K562 (cell line): ENCODE data around the gene PTCH1. TPM values are rescaled to one million over a fixed set of nuclear protein-coding genes. Genes with fewer than 3 reads are reported as not detected.

Experiments used
- ATAC-seq: fragments of 200-7000 bp; cut with Tn5 transposase; 3 replicates; pipeline ENCODE4 v1.9.1; 2020; ENCODE audit warnings: moderate library complexity
- BruUV-seq: library from RNA; stranded (reverse); fragments of 400-500 nt; replicated peaks from 2 replicates; lab custom pipeline; 2021; lab: Mats Ljungman, UMichigan
- CTCF ChIA-PET: fragments of 300-600 bp; formaldehyde crosslinking; extraction: SDS; loops from one replicate; lab custom pipeline; 2021; ENCODE audit warnings: low intra/inter-chr PET ratio; lab: Yijun Ruan, JAX
- POLR2A ChIA-PET: fragments of 300-600, 350-650 bp; sonication (Branson Sonifier 250); formaldehyde crosslinking; extraction: SDS; loops from one replicate; lab custom pipeline; 2021; ENCODE audit warnings: antibody characterized with exemption, inconsistent platforms; lab: Yijun Ruan, JAX
- DNase-seq, 4 experiments: peaks; one replicate each; pipeline versions ENCODE4 v3.0.0 to v3.0.0-alpha.2; 2011 to 2018; ENCODE audit warnings: low spot score in 3 of 4, mixed read lengths in 3 of 4; ENCODE audit errors: extremely low read depth in 1 of 4
- FAIRE-seq: peaks from 2 replicates; lab custom pipeline; 2011; peaks lifted over from hg19 to GRCh38; lab: Jason Lieb, UNC
- H2AFZ ChIP-seq: 2 replicates; pipeline ENCODE4 v1.6.0; 2011; ENCODE audit warnings: low read depth, low read length, control low read depth, inconsistent platforms
- H3K27ac ChIP-seq: fragments of 200-600 bp; 3 replicates; pipeline ENCODE4 v1.8.0; 2011; ENCODE audit warnings: low read depth, mild to moderate bottlenecking, control low read depth, inconsistent platforms, low read length, moderate library complexity, mixed read lengths; ENCODE audit errors: extremely low read depth
- H3K27me3 ChIP-seq, 2 experiments: fragments of 300-600 bp in 1 of 2; 2 replicates in 1 of 2; 3 replicates in 1 of 2; pipeline versions ENCODE4 v1.6.0 to v1.8.0; 2011; ENCODE audit warnings: inconsistent platforms in 2 of 2, low read length in 2 of 2, mild to moderate bottlenecking in 1 of 2, mixed read lengths in 1 of 2, moderate library complexity in 1 of 2; ENCODE audit not compliant: control insufficient read depth in 2 of 2, insufficient read depth in 2 of 2
- H3K36me3 ChIP-seq: fragments of 300-600 bp; 3 replicates; pipeline ENCODE4 v1.8.0; 2011; ENCODE audit warnings: mild to moderate bottlenecking, low read length, inconsistent platforms; ENCODE audit not compliant: control insufficient read depth, insufficient read depth
- H3K4me1 ChIP-seq, 2 experiments: fragments of 200-600 bp in 1 of 2; replicated peaks in 1 of 2; 2 replicates in 1 of 2; 3 replicates in 1 of 2; pipeline versions ENCODE4 v1.5.1 to v1.8.0; 2011; ENCODE audit warnings: inconsistent platforms in 2 of 2, low read length in 2 of 2, mild to moderate bottlenecking in 1 of 2, mixed read lengths in 1 of 2, moderate library complexity in 1 of 2; ENCODE audit not compliant: control insufficient read depth in 2 of 2, insufficient read depth in 2 of 2
- H3K4me2 ChIP-seq: 2 replicates; pipeline ENCODE4 v1.6.1; 2011; ENCODE audit warnings: low read length, control low read depth, inconsistent platforms, mixed read lengths; ENCODE audit not compliant: insufficient read depth
- H3K4me3 ChIP-seq: fragments of 200-600 bp; sonication (generic), shearing (Covaris generic); 2 replicates; pipeline ENCODE4 v1.5.1; 2016; ENCODE audit warnings: control low read depth, inconsistent platforms
- H3K79me2 ChIP-seq: fragments of 200-600 bp; 3 replicates; pipeline ENCODE4 v1.8.0; 2011; ENCODE audit warnings: low read length, inconsistent platforms; ENCODE audit not compliant: control insufficient read depth, insufficient read depth
- H3K9ac ChIP-seq, 2 experiments: 2 replicates each; pipeline versions ENCODE4 v1.6.0 to v1.6.1; 2011; ENCODE audit warnings: low read depth in 2 of 2, low read length in 2 of 2, control low read depth in 1 of 2, inconsistent platforms in 1 of 2, mild to moderate bottlenecking in 1 of 2, mixed read lengths in 1 of 2; ENCODE audit not compliant: insufficient read depth in 1 of 2
- H3K9me1 ChIP-seq: one replicate; pipeline ENCODE4 v1.6.0; 2011; ENCODE audit warnings: inconsistent platforms, mild to moderate bottlenecking, low read length, moderate library complexity; ENCODE audit not compliant: control insufficient read depth, insufficient read depth
- H3K9me3 ChIP-seq: replicated peaks from 2 replicates; pipeline ENCODE4 v1.5.1; 2011; ENCODE audit warnings: low read depth, low read length, inconsistent platforms; ENCODE audit not compliant: control insufficient read depth, insufficient read depth
- H4K20me1 ChIP-seq: replicated peaks from 2 replicates; pipeline ENCODE4 v1.6.1; 2011; ENCODE audit warnings: low read length, inconsistent platforms, mixed read lengths; ENCODE audit not compliant: control insufficient read depth, insufficient read depth
- MTA2 ChIP-seq: fragments of 450-650 bp; IDR thresholded peaks from 2 replicates; pipeline ENCODE4 v1.6.1; 2016; ENCODE audit warnings: low read depth
- WGBS: fragments of 100-300 bp; shearing (Covaris generic); methylation state at CpG from one replicate; pipeline ENCODE4 v1.1.6; 2016; ENCODE audit warnings: low coverage, mixed read lengths; ENCODE audit not compliant: insufficient coverage; ENCODE audit errors: missing lambda C conversion rate; 5-methylcytosine and 5-hydroxymethylcytosine counted together
- in situ Hi-C: fragments of 300-500 bp; cut with MboI; formaldehyde crosslinking; loops from 4 replicates; pipeline ENCODE4 v1.15.0; 2018; ENCODE audit warnings: inconsistent platforms, mixed read lengths
- intact Hi-C: fragments of 100-400 bp; cut with micrococcal nuclease; formaldehyde crosslinking; loops from 2 replicates; pipeline ENCODE4 v1.14.2; 2022
- polyA plus RNA-seq, 8 experiments: library from polyadenylated mRNA; depleted of rRNA in 4 of 8; stranded (reverse) in 5 of 8; unstranded in 3 of 8; fragments of >200 nt; fragmentation: Nextera tagmentation in 2 of 8; fragmentation: Illumina TruSeq in 1 of 8; extraction: Ambion mirVana in 2 of 8; extraction: Trizol in 1 of 8; gene quantifications; 2 replicates each; pipeline versions ENCODE4 v1.2.1 to v1.2.3, GENCODE V29; 2011 to 2014; ENCODE audit warnings: inconsistent platforms in 1 of 8, missing spikeins in 1 of 8
- total RNA-seq, 7 experiments: library from RNA; depleted of rRNA in 6 of 7; stranded (reverse); fragments of >200 nt in 6 of 7; fragmentation: Illumina TruSeq in 2 of 7; extraction: Trizol in 2 of 7; gene quantifications; 2 replicates each; pipeline versions ENCODE4 v1.2.1 to v1.2.3, GENCODE V29; 2011 to 2021; ENCODE audit warnings: low replicate concordance in 1 of 7
- TF ChIP-seq, protein P1 (sequence below): IDR thresholded peaks from 2 replicates; pipeline ENCODE4 v1.6.1; 2012; ENCODE audit warnings: low read depth, low read length, improper control_type of control experiment, borderline replicate concordance
- TF ChIP-seq, protein P2 (sequence below): fragments of 450-650 bp; IDR thresholded peaks from 2 replicates; pipeline ENCODE4 v1.6.1; 2016; ENCODE audit warnings: missing biosample characterization, missing genetic modification characterization
- TF ChIP-seq, protein P3 (sequence below), 2 experiments: fragments of 200-800 bp in 1 of 2; sonication (Bioruptor generic) in 1 of 2; sonication (generic) in 1 of 2; formaldehyde crosslinking in 1 of 2; IDR thresholded peaks in 1 of 2; conservative IDR thresholded peaks in 1 of 2; 2 replicates each; pipeline versions ENCODE4 v1.5.0 to v1.6.1; 2016 to 2020; ENCODE audit warnings: missing compliant biosample characterization in 1 of 2, missing genetic modification characterization in 1 of 2, missing genetic modification reagents in 1 of 2

The PTCH1 gene
- total and polyA plus RNA-seq, 9 of the 15 experiments (the other 6 are each of a cell fraction or from before 2014, with no cell fraction given): 0.70 to 9.9 (median 3.8) TPM

DNA sequence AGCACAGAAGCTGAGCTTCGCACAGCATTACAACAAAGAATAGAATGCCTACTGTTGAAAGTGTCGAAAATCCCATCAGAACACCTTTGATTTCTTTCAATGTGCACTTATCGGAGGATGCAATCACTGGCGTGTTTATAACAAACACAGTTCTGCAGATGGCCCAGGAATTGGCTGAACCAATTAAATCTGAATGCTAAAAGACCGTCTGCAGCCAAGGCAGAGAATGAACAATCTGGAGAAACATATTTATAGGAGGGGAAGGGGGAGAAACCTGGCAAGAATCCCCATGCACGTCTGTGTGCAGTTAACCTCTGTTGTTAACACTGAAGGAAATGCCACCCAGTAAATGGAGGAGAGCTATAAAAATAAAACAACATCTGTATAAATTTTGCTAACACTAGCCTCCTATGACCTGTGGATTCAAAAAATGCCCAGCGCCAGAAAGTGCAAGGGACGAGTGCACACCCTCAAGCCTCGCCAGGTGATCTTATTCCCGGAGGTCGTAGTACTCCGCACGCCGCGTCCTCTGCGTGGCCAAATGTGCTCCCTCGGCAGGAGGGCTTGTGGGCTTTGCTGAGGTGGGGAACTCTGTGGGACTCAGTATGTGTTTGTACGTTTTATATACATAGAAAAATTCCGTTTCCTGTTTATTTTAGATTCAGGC lies 56.8 kb downstream of the PTCH1 start:
- FAIRE-seq (no peak), ATAC-seq (no peak), DNase-seq (no peak)
- Histone ChIP-seq H3K9me3 (no peaks in the 10 kb centered on the region), H3K4me1 (peaks cover 24 to 28% of the 10 kb centered on the region in 2 experiments), H3K36me3 (peaks cover 59% of the 10 kb centered on the region; the same call in 2 of the 3 replicates), H4K20me1 (no peaks in the 10 kb centered on the region), H3K79me2 (no peaks in the 10 kb centered on the region), H3K9me1 (no peaks in the 10 kb centered on the region), H3K9ac (no peak overlapping the region), H2AFZ (no peak overlapping the region), H3K4me2 (no peak overlapping the region), H3K27me3 (no peaks in the 10 kb centered on the region), H3K4me3 (no peak overlapping the region), H3K27ac (no peak overlapping the region)
- intact Hi-C loops: no loop called here
- 88% methylated on average over 19 of the region's 19 CpGs for WGBS
- CTCF ChIA-PET: no interaction called here
- POLR2A ChIA-PET: interaction anchor here (0.6 kb wide), 1 partner anchor 26 kb away, joined by 4 read pairs; no protein-coding TSS in a partner anchor
- in situ Hi-C loops: no loop called here
- TF ChIP-seq, protein P1, sequence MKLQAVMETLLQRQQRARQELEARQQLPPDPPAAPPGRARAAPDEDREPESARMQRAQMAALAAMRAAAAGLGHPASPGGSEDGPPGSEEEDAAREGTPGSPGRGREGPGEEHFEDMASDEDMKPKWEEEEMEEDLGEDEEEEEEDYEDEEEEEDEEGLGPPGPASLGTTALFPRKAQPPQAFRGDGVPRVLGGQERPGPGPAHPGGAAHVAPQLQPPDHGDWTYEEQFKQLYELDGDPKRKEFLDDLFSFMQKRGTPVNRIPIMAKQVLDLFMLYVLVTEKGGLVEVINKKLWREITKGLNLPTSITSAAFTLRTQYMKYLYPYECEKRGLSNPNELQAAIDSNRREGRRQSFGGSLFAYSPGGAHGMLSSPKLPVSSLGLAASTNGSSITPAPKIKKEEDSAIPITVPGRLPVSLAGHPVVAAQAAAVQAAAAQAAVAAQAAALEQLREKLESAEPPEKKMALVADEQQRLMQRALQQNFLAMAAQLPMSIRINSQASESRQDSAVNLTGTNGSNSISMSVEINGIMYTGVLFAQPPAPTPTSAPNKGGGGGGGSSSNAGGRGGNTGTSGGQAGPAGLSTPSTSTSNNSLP: no peak
- TF ChIP-seq MTA2: no peak
- TF ChIP-seq, protein P2, sequence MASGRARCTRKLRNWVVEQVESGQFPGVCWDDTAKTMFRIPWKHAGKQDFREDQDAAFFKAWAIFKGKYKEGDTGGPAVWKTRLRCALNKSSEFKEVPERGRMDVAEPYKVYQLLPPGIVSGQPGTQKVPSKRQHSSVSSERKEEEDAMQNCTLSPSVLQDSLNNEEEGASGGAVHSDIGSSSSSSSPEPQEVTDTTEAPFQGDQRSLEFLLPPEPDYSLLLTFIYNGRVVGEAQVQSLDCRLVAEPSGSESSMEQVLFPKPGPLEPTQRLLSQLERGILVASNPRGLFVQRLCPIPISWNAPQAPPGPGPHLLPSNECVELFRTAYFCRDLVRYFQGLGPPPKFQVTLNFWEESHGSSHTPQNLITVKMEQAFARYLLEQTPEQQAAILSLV (tag): no peak
- TF ChIP-seq, protein P3, sequence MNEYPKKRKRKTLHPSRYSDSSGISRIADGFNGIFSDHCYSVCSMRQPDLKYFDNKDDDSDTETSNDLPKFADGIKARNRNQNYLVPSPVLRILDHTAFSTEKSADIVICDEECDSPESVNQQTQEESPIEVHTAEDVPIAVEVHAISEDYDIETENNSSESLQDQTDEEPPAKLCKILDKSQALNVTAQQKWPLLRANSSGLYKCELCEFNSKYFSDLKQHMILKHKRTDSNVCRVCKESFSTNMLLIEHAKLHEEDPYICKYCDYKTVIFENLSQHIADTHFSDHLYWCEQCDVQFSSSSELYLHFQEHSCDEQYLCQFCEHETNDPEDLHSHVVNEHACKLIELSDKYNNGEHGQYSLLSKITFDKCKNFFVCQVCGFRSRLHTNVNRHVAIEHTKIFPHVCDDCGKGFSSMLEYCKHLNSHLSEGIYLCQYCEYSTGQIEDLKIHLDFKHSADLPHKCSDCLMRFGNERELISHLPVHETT (CRISPR knock-in tag; conservative IDR thresholded peaks at IDR 0.05 in 1 of 2, IDR thresholded peaks at IDR 0.05 in 1 of 2): no peak
- BruUV-seq: no TSS peak
